Hepatocyte (in vitro differentiated cells): Measurements from ENCODE around the gene RABGGTA.

ENCODE experiments used
- EZH2 ChIP-seq: fragments of 200-600 bp; sonication (generic); IDR thresholded peaks from 2 replicates; pipeline ENCODE4 v1.6.1; 2016; ENCODE audit warnings: antibody characterized with exemption, mild to moderate bottlenecking, borderline replicate concordance
- TF ChIP-seq, protein P1 (sequence below): fragments of 200-600 bp; sonication (generic); IDR thresholded peaks from 2 replicates; pipeline ENCODE4 v1.5.1; 2016; ENCODE audit warnings: antibody characterized with exemption, mild to moderate bottlenecking; ENCODE audit not compliant: poor library complexity

GRCh38 chr14:24216345-24216699, 55.1 kb downstream of the RABGGTA start:
- no peak for TF ChIP-seq EZH2
- TF ChIP-seq, protein P1, sequence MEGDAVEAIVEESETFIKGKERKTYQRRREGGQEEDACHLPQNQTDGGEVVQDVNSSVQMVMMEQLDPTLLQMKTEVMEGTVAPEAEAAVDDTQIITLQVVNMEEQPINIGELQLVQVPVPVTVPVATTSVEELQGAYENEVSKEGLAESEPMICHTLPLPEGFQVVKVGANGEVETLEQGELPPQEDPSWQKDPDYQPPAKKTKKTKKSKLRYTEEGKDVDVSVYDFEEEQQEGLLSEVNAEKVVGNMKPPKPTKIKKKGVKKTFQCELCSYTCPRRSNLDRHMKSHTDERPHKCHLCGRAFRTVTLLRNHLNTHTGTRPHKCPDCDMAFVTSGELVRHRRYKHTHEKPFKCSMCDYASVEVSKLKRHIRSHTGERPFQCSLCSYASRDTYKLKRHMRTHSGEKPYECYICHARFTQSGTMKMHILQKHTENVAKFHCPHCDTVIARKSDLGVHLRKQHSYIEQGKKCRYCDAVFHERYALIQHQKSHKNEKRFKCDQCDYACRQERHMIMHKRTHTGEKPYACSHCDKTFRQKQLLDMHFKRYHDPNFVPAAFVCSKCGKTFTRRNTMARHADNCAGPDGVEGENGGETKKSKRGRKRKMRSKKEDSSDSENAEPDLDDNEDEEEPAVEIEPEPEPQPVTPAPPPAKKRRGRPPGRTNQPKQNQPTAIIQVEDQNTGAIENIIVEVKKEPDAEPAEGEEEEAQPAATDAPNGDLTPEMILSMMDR: no peak
